GM23248 (cell line): Measurements from ENCODE around the gene NRF1. TPM values are rescaled to one million over a fixed set of nuclear protein-coding genes. Genes with fewer than 3 reads are reported as not detected.

Source experiments
- DNase-seq: peaks from one replicate; pipeline ENCODE4 v3.0.0-alpha.2; 2015
- H2AFZ ChIP-seq: fragments of 200-600 bp; sonication (generic); 2 replicates; pipeline ENCODE4 v1.6.1; 2016; ENCODE audit warnings: antibody characterized with exemption
- H3F3A ChIP-seq: fragments of 200-600 bp; sonication (generic); 2 replicates; pipeline ENCODE4 v1.6.1; 2016; ENCODE audit warnings: mild to moderate bottlenecking, antibody characterized with exemption, mixed run types; ENCODE audit not compliant: insufficient read depth
- H3K27ac ChIP-seq: fragments of 200-600 bp; sonication (generic); 2 replicates; pipeline ENCODE4 v1.5.1; 2016; ENCODE audit warnings: mild to moderate bottlenecking
- H3K27me3 ChIP-seq: fragments of 200-600 bp; sonication (generic); replicated peaks from 2 replicates; pipeline ENCODE4 v1.6.1; 2016; ENCODE audit warnings: mild to moderate bottlenecking; ENCODE audit not compliant: insufficient read depth
- H3K36me3 ChIP-seq: fragments of 200-600 bp; sonication (generic); 2 replicates; pipeline ENCODE4 v1.6.1; 2016; ENCODE audit warnings: low read depth, mild to moderate bottlenecking
- H3K4me1 ChIP-seq: fragments of 200-600 bp; sonication (generic); 2 replicates; pipeline ENCODE4 v1.6.1; 2016; ENCODE audit warnings: mild to moderate bottlenecking; ENCODE audit not compliant: insufficient read depth
- H3K4me2 ChIP-seq: fragments of 200-600 bp; sonication (generic); one replicate; pipeline ENCODE4 v1.6.1; 2016; ENCODE audit warnings: mild to moderate bottlenecking; ENCODE audit not compliant: unreplicated experiment
- H3K4me3 ChIP-seq: fragments of 200-600 bp; sonication (generic); 2 replicates; pipeline ENCODE4 v1.5.1; 2016; ENCODE audit warnings: mild to moderate bottlenecking
- H3K79me2 ChIP-seq: fragments of 200-600 bp; sonication (generic); 2 replicates; pipeline ENCODE4 v1.6.1; 2016; ENCODE audit warnings: mild to moderate bottlenecking; ENCODE audit not compliant: insufficient read depth
- H3K9ac ChIP-seq: fragments of 200-600 bp; sonication (generic); 2 replicates; pipeline ENCODE4 v1.6.1; 2016; ENCODE audit warnings: mild to moderate bottlenecking
- H3K9me2 ChIP-seq: fragments of 200-600 bp; sonication (generic); 2 replicates; pipeline ENCODE4 v1.6.1; 2016; ENCODE audit warnings: mixed run types, mild to moderate bottlenecking, moderate library complexity; ENCODE audit not compliant: insufficient read depth
- H3K9me3 ChIP-seq: fragments of 200-600 bp; sonication (generic); one replicate; pipeline ENCODE4 v1.6.1; 2017; ENCODE audit warnings: low read depth
- H4K20me1 ChIP-seq: fragments of 200-600 bp; sonication (generic); 2 replicates; pipeline ENCODE4 v1.6.0; 2016; ENCODE audit not compliant: insufficient read depth
- EZH2 ChIP-seq: fragments of 200-600 bp; sonication (generic); IDR thresholded peaks from 2 replicates; pipeline ENCODE4 v1.6.1; 2018; ENCODE audit warnings: antibody characterized with exemption, mild to moderate bottlenecking; ENCODE audit not compliant: insufficient read depth, poor library complexity, severe bottlenecking
- EZH2phosphoT487 ChIP-seq: fragments of 200-600 bp; sonication (generic); IDR thresholded peaks from 2 replicates; pipeline ENCODE4 v1.6.1; 2018; ENCODE audit warnings: antibody characterized with exemption, moderate library complexity, mild to moderate bottlenecking, low read depth; ENCODE audit not compliant: insufficient read depth
- WGBS, 2 experiments: methylation state at CpG; one replicate each; pipeline ENCODE4 v1.1.6; 2015 to 2017; ENCODE audit warnings: low lambda C conversion rate in 2 of 2, low coverage in 1 of 2; ENCODE audit errors: missing lambda C conversion rate in 2 of 2; 5-methylcytosine and 5-hydroxymethylcytosine counted together
- in situ Hi-C: fragments of 300-500 bp; cut with MboI; formaldehyde crosslinking; loops from 2 replicates; pipeline ENCODE4 v1.15.0; 2020
- polyA plus RNA-seq: library from polyadenylated mRNA; unstranded; fragments of >200 nt; fragmentation: Nextera tagmentation; extraction: Ambion mirVana; gene quantifications from 2 replicates; pipeline ENCODE4 v1.2.1, GENCODE V29; 2016
- total RNA-seq: library from RNA; depleted of rRNA; stranded (reverse); fragments of >200 nt; shearing (Covaris generic); gene quantifications from 2 replicates; pipeline ENCODE4 v1.2.3, GENCODE V29; 2014

The NRF1 gene
- total and polyA plus RNA-seq, 2 experiments from 2014 or later = 3.5 to 11.1 TPM

GRCh38 chr7:129636641-129637040 is 25.1 kb downstream of the NRF1 start:
- DNase-seq = no peak
- Histone ChIP-seq H2AFZ (no peak overlapping the region), H4K20me1 (no peaks in the 10 kb centered on the region), H3K4me1 (0 out of 2 replicates have a peak, but pooled peaks cover 4% of the 10 kb centered on the region), H3K9ac (no peak overlapping the region), H3K36me3 (no peaks in the 10 kb centered on the region), H3K79me2 (peaks cover 91% of the 10 kb centered on the region), H3K9me2 (no peaks in the 10 kb centered on the region), H3K4me2 (no peak overlapping the region), H3K27me3 (no peaks in the 10 kb centered on the region), H3K9me3 (no peaks in the 10 kb centered on the region), H3K27ac (no peak overlapping the region), H3F3A (peaks cover 10% of the 10 kb centered on the region; the same call in 1 of the 2 replicates), H3K4me3 (no peak overlapping the region)
- in situ Hi-C loops = loop anchor here (25.0 kb wide), 1 partner anchor 424 kb away; no protein-coding TSS in a partner anchor
- 97 to 100% methylated on average over 4 of the region's 4 CpGs for WGBS, 2 experiments
- TF ChIP-seq EZH2 (no peak), EZH2phosphoT487 (no peak)

GRCh38 chr7:129640400-129640799 is 28.9 kb downstream of the NRF1 start:
- peaks cover 14% of the 10 kb centered on the region for H3K4me1 ChIP-seq
- H3K27ac ChIP-seq = no peak overlapping the region
- H3F3A ChIP-seq = no peaks in the 10 kb centered on the region
- TF ChIP-seq EZH2phosphoT487 (no peak), EZH2 (no peak)
- H4K20me1 ChIP-seq = no peaks in the 10 kb centered on the region
- H2AFZ ChIP-seq = no peak overlapping the region
- no peaks in the 10 kb centered on the region for H3K36me3 ChIP-seq
- no peaks in the 10 kb centered on the region for H3K9me2 ChIP-seq
- peaks cover 63% of the 10 kb centered on the region for H3K79me2 ChIP-seq
- no peak overlapping the region for H3K4me3 ChIP-seq
- no peak overlapping the region for H3K4me2 ChIP-seq
- H3K9ac ChIP-seq = no peak overlapping the region
- in situ Hi-C loops = loop anchor here (10.0 to 25.0 kb wide), 2 partner anchors 276 to 428 kb away; no protein-coding TSS in a partner anchor
- no peak for DNase-seq
- no peaks in the 10 kb centered on the region for H3K9me3 ChIP-seq
- no peaks in the 10 kb centered on the region for H3K27me3 ChIP-seq
- 97% methylated on average over 2 of the region's 2 CpGs for WGBS, 2 experiments

GRCh38 chr7:129642871-129643549 is 31.5 kb downstream of the NRF1 start:
- DNase-seq = no peak
- H2AFZ ChIP-seq = no peak overlapping the region
- in situ Hi-C loops = loop anchor here (10.0 to 25.0 kb wide), 2 partner anchors 278 to 431 kb away; no protein-coding TSS in a partner anchor
- no peaks in the 10 kb centered on the region for H3K9me3 ChIP-seq
- H3K9ac ChIP-seq = no peak overlapping the region
- H3K4me1 ChIP-seq = peaks cover 13% of the 10 kb centered on the region
- no peaks in the 10 kb centered on the region for H3F3A ChIP-seq
- H3K9me2 ChIP-seq = no peaks in the 10 kb centered on the region
- H4K20me1 ChIP-seq = no peaks in the 10 kb centered on the region
- no peaks in the 10 kb centered on the region for H3K36me3 ChIP-seq
- H3K4me3 ChIP-seq = no peak overlapping the region
- no peaks in the 10 kb centered on the region for H3K27me3 ChIP-seq
- peaks cover 52% of the 10 kb centered on the region for H3K79me2 ChIP-seq
- 94 to 98% methylated on average over 4 of the region's 4 CpGs for WGBS, 2 experiments
- no peak for TF ChIP-seq EZH2
- TF ChIP-seq EZH2phosphoT487 = no peak
- no peak overlapping the region for H3K27ac ChIP-seq
- H3K4me2 ChIP-seq = peak overlapping the region; percentile 19

DNA sequence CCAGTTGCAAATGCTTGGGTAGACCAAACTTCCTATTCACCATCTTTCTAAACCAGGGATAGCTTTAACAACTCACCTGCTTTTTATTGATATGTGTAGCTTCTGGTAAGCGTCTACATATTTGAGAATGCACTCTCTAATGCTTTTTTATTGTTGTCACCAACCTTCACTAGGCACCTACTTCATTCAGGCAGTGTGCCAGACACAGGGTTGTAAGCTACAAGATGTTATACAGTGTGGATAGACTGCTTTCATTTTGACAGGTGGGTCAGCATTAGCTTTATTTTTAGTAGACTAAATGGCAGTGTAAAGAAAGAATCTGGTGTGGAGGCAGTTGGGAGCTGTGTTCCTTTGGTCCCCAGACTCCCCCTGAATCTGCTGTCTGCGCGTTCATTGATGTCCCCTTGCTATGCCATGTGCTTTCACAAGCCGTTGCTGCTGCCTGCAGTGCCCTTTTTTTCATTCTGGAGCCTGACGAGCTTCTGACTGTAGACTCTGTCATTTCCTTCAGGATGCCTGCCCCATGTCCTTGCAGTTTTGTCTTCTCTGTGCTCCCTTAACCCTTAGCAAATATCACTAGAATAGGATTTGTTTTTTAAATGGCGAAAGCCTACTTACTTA is 32.1 kb downstream of the NRF1 start:
- DNase-seq = peak; percentile 40
- 55 to 59% methylated on average over 6 of the region's 6 CpGs for WGBS, 2 experiments
- Histone ChIP-seq H3K79me2 (peaks cover 47% of the 10 kb centered on the region), H3K4me1 (peaks cover 13% of the 10 kb centered on the region), H3K27ac (no peak overlapping the region), H3K9me3 (no peaks in the 10 kb centered on the region), H3F3A (no peaks in the 10 kb centered on the region), H4K20me1 (no peaks in the 10 kb centered on the region), H3K4me3 (0 out of 2 replicates have a peak overlapping the region, but pooled peaks have one; percentile 31), H3K9ac (no peak overlapping the region), H3K9me2 (no peaks in the 10 kb centered on the region), H3K4me2 (peak overlapping the region; percentile 19), H3K36me3 (no peaks in the 10 kb centered on the region), H2AFZ (no peak overlapping the region), H3K27me3 (no peaks in the 10 kb centered on the region)
- in situ Hi-C loops = loop anchor here (10.0 to 25.0 kb wide), 2 partner anchors 279 to 431 kb away; no protein-coding TSS in a partner anchor
- no peak for TF ChIP-seq EZH2
- TF ChIP-seq EZH2phosphoT487 = no peak
